Muscle layer of duodenum (tissue), 2 donors: ENCODE results near the gene NPDC1.

Experiments used
- H3K27ac ChIP-seq: one replicate; pipeline ENCODE4 v1.7.0; 2013; ENCODE audit warnings: mild to moderate bottlenecking, low read length
- H3K27me3 ChIP-seq: one replicate; pipeline ENCODE4 v1.7.0; 2013; ENCODE audit warnings: low read depth, mild to moderate bottlenecking, control low read depth, low read length
- H3K36me3 ChIP-seq, 2 donors: one replicate each; pipeline ENCODE4 v1.7.0; 2013; ENCODE audit warnings: low read length in 2 of 2, control low read depth in 1 of 2, mild to moderate bottlenecking in 1 of 2; ENCODE audit not compliant: insufficient read depth in 2 of 2, control insufficient read depth in 1 of 2
- H3K4me1 ChIP-seq, 2 donors: one replicate each; pipeline ENCODE4 v1.7.0; 2013; ENCODE audit warnings: low read length in 2 of 2, mild to moderate bottlenecking in 2 of 2, control low read depth in 1 of 2, moderate library complexity in 1 of 2; ENCODE audit not compliant: insufficient read depth in 2 of 2, control insufficient read depth in 1 of 2
- H3K4me3 ChIP-seq, 2 donors: one replicate each; pipeline ENCODE4 v1.7.0; 2013; ENCODE audit warnings: low read length in 2 of 2, low read depth in 1 of 2, mild to moderate bottlenecking in 1 of 2
- H3K9me3 ChIP-seq, 2 donors: one replicate each; pipeline ENCODE4 v1.7.0; 2013; ENCODE audit warnings: low read length in 2 of 2, control low read depth in 1 of 2, mild to moderate bottlenecking in 1 of 2; ENCODE audit not compliant: control insufficient read depth in 1 of 2
- donor health status: healthy.

The NPDC1 gene

GRCh38 chr9:137053944-137054931, 8.3 kb upstream of the NPDC1 start, which contains the start of gene ENTPD2:
Gene ENTPD2, minus strand, starts transcription at chr9:137054061. Its CDS starts 64 bp downstream, at chr9:137053997.
- Histone ChIP-seq H3K36me3 (no peaks in the 10 kb centered on the region), H3K27ac (no peak within 1 kb of the TSS), H3K4me3 (peak within 1 kb of the TSS; percentile 16 to 55), H3K4me1 (peaks cover 5 to 43% of the 10 kb centered on the region in 2 donors), H3K27me3 (peaks cover 21% of the 10 kb centered on the region), H3K9me3 (no peaks in the 10 kb centered on the region)

DNA sequence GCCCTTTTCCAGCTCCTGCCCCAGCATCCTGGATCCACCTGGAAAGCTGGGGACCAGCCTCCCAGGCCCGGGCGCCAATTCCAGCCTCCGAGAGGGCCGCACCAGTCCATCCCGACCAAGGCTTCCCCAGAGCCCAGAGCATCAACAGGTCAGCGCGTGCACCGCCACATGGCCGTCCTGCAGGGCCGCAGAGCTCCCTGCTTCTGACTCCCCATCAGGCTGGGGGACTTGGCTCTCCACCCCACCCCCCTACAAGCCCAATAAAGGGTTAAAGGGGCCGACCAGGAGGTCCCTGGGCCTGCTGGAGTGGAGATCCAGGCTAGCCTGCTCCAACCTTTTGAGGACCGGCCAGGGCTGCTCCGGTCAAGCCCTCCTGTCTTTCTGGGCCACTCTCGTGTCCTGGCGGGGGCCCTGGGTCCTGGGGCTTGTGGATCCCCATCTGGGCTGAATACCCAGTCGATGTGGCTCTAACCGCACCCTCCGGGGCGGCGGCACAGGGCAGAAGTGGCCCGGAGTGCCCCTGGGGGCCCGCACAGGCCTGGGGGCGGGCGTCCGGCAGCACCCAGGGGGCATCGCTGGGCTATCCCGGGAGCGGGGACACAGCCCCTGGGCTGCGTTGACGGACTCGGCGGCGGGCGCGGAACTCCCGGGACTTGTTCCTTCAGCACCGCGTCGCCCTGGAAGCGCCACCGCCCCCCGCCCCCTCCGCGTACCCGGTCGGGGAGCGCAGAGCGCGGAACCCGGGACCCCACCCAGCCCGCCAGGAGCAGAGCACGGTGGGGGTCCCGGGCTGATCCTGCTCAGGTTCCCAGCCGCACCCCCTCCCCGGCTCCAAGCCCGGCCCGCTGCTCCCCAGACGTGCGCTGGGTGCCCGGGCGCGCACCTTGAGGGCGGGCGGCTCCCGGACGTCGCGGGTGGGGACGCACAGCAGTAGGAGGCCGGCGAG, 7.3 kb upstream of the NPDC1 start:
- no peaks in the 10 kb centered on the region for H3K36me3 ChIP-seq
- no peaks in the 10 kb centered on the region for H3K9me3 ChIP-seq
- H3K27me3 ChIP-seq: peaks cover 22% of the 10 kb centered on the region
- no peak overlapping the region for H3K27ac ChIP-seq
- H3K4me3 ChIP-seq: peak overlapping the region in 1 of 2 donors; percentile 55
- peaks cover 5 to 44% of the 10 kb centered on the region in 2 donors for H3K4me1 ChIP-seq

GRCh38 chr9:137052293-137052692, 6.3 kb upstream of the NPDC1 start:
- Histone ChIP-seq H3K4me3 (no peak overlapping the region), H3K9me3 (no peaks in the 10 kb centered on the region), H3K4me1 (peaks cover 5 to 44% of the 10 kb centered on the region in 2 donors), H3K27ac (no peak overlapping the region), H3K36me3 (no peaks in the 10 kb centered on the region), H3K27me3 (peaks cover 22% of the 10 kb centered on the region)

GRCh38 chr9:137051145-137051724, 5.3 kb upstream of the NPDC1 start:
- H3K4me1 ChIP-seq: peaks cover 5 to 46% of the 10 kb centered on the region in 2 donors
- H3K27ac ChIP-seq: no peak overlapping the region
- H3K36me3 ChIP-seq: no peaks in the 10 kb centered on the region
- H3K9me3 ChIP-seq: no peaks in the 10 kb centered on the region
- no peak overlapping the region for H3K4me3 ChIP-seq
- peaks cover 22% of the 10 kb centered on the region for H3K27me3 ChIP-seq

DNA sequence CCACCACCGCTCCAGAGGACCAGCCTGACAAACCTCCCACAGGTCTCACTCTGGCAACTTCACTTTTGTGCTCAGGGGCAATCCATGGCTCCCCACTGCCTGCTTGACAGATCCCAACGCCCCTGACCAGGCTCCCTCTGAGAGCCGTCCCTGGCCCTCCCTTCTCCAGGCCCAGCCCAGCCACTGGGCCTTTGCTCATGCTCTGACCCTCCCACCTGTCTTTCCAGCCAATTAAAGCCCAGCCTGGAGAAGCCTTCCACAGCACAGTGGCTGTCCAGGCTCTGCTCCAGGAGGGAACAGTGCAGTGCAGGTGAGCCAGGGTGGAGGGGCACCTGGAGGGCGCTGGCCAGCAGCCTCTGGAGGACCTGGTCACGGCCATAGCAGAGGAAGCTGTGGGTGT, 4.6 kb upstream of the NPDC1 start:
- peaks cover 22% of the 10 kb centered on the region for H3K27me3 ChIP-seq
- no peaks in the 10 kb centered on the region for H3K9me3 ChIP-seq
- H3K36me3 ChIP-seq: no peaks in the 10 kb centered on the region
- H3K4me1 ChIP-seq: peaks cover 3 to 43% of the 10 kb centered on the region in 2 donors
- H3K27ac ChIP-seq: no peak overlapping the region
- no peak overlapping the region for H3K4me3 ChIP-seq

DNA sequence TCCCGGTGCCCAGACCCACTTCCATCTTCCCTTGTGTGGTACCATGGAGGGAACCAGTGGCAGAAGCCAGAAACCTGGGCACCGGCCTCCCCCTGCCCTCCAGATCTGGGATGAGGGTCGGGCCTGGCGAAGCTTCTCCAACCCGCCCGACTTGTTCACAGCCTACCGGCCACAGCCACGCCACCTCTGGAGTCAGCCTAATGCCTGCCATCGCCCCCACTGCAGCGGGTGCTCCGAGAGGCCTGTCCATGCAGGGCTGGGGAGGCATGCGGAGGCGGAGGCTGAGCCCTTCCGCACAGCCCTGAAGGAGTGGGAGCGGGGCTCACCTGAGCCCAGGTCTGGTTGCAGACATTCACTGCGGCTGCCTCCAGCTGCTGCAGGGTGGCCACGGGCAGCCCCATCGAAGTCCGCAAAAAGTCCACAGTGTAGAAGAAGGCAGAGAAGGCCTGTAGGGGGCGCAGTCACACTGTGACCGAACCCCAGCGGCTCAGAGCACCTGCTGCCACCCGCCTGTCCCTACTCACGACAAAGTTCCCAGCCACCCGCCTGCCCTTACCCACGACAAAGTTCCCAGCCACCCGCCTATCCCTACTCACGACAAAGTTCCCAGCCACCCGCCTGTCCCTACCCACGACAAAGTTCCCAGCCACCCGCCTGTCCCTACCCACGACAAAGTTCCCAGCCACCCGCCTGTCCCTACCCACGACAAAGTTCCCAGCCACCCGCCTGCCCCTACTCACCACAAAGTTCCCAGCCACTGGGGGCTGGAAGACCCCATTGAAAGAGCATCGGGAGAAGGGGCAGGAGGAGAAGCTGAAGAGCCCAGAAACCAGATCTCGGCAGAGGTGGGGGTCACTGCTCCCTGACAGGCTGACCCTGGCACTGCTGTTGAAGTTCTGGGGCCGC, 3.8 kb upstream of the NPDC1 start:
- H3K36me3 ChIP-seq: no peaks in the 10 kb centered on the region
- H3K27ac ChIP-seq: no peak overlapping the region
- H3K9me3 ChIP-seq: no peaks in the 10 kb centered on the region
- no peak overlapping the region for H3K4me3 ChIP-seq
- H3K27me3 ChIP-seq: peaks cover 26% of the 10 kb centered on the region
- H3K4me1 ChIP-seq: peaks cover 3 to 41% of the 10 kb centered on the region in 2 donors

DNA sequence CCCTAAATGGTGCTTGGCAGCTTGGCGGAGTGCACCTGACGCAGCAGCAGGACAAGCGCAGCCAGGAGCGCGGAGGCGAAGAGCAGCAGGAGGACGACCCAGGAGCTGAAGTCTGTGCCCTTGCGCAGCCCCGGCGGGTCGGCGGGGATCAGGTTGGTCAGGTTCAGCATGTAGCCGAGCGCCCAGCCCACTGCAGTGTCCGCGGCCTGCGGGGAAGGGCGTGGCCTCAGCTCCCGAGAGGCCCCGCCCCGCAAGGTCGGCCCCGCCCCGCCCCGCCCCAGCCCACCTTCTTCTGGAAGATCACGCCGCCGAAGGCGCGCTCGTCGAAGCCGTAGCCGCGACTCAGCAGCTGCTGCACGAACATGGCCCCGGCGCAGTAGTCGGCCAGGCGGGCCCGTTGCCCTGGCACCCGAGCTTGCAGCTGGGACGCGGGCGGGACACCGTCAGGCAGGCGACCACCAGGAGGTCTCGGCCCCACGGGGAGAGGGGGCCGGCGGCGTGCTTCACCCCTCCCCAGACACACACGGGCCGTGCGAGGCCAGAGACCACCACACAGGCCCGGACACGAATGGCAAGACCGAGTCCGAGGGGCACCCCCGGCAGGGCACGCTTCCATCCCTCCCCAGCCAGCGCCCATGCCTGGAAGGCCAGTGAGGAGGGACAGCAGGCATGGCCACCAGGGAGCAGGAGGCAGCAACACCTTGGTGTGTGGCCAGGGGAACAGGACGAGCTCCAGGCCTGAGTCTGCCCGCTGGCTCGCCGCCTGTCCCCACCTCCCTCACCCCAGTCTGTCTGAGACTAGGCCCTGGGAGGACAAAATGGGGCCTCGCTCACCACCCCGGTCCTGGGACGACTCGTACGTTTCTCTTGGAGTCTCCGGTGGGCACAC, 2.9 kb upstream of the NPDC1 start:
- Histone ChIP-seq H3K27ac (no peak overlapping the region), H3K36me3 (no peaks in the 10 kb centered on the region), H3K27me3 (peaks cover 29% of the 10 kb centered on the region), H3K4me3 (no peak overlapping the region), H3K4me1 (peaks cover 4 to 41% of the 10 kb centered on the region in 2 donors), H3K9me3 (no peaks in the 10 kb centered on the region)

GRCh38 chr9:137045294-137046087, 486 bp downstream of the NPDC1 start:
- H3K4me3 ChIP-seq: peak overlapping the region; percentile 61 to 78
- H3K27me3 ChIP-seq: peaks cover 18% of the 10 kb centered on the region
- no peak overlapping the region for H3K27ac ChIP-seq
- H3K9me3 ChIP-seq: no peaks in the 10 kb centered on the region
- H3K4me1 ChIP-seq: peaks cover 4 to 36% of the 10 kb centered on the region in 2 donors
- peaks cover 0 to 11% of the 10 kb centered on the region in 2 donors for H3K36me3 ChIP-seq

GRCh38 chr9:137044502-137045177, 1.3 kb downstream of the NPDC1 start:
- Histone ChIP-seq H3K27ac (no peak overlapping the region), H3K36me3 (peaks cover 0 to 18% of the 10 kb centered on the region in 2 donors), H3K4me3 (peak overlapping the region; percentile 61 to 78), H3K27me3 (peaks cover 12% of the 10 kb centered on the region), H3K9me3 (no peaks in the 10 kb centered on the region), H3K4me1 (peaks cover 4 to 33% of the 10 kb centered on the region in 2 donors)
